ENCODE results near the gene TYR. TPM values are rescaled to one million over a fixed set of nuclear protein-coding genes. Genes with fewer than 3 reads are reported as not detected.
"Not testable (repeated sequence)": the region's sequence is repeated elsewhere in the genome, so short reads cannot be mapped to it uniquely, and the experiment has no call there.

Gene TYR
- total RNA-seq, 1 donor from 2014 or later: not detected

DNA sequence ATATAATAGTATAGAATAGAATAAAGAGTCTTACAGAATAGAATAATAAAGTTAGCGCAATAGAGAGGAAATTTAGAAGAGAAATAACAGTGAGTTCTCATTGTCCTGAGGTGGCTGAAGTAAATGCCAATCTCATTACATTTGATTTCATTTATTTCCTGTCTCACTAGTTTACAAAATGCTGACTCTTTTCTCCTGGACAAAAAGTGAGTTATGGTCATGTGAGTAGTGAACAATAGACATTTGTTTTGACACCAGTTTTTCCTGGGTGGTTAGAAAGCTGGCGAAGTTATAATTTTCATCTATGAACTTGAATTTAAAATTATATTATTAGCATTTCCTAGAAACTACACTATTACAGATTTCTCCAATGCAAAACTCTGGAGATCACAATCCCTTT lies 143.7 kb downstream of the TYR start:
- TF ChIP-seq CTCF (IDR thresholded peaks at IDR 0.05; ENCODE audit: unreplicated experiment): no peak
- no peak overlapping the region for H3K4me3 Mint-ChIP-seq

GRCh38 chr11:89327885-89328284 lies 150.2 kb downstream of the TYR start:
- TF ChIP-seq CTCF (IDR thresholded peaks at IDR 0.05; ENCODE audit: unreplicated experiment): no peak
- peaks cover 4% of the 10 kb centered on the region for H3K9me3 Mint-ChIP-seq
- H3K27ac Mint-ChIP-seq: peak overlapping the region; percentile 44
- DNase-seq (ENCODE audit: low spot score in 2 of 2, unreplicated experiment in 2 of 2): no peak
- no peaks in the 10 kb centered on the region for H3K27me3 Mint-ChIP-seq (ENCODE audit: low read depth)
- H3K4me3 Mint-ChIP-seq: peak overlapping the region; percentile 6
- peaks cover 9% of the 10 kb centered on the region for H3K36me3 Mint-ChIP-seq
- peaks cover 19% of the 10 kb centered on the region for H3K4me1 Mint-ChIP-seq

More for the DNA sequence above, 143.7 kb downstream of the TYR start:
- Mint-ChIP-seq H3K27ac (no peak overlapping the region), H3K9me3 (peaks cover 13% of the 10 kb centered on the region), H3K27me3 (ENCODE audit: low read depth) (no peaks in the 10 kb centered on the region), H3K36me3 (peaks cover 17% of the 10 kb centered on the region), H3K4me1 (no peaks in the 10 kb centered on the region)
- DNase-seq (ENCODE audit: low spot score in 2 of 2, unreplicated experiment in 2 of 2): no peak

DNA sequence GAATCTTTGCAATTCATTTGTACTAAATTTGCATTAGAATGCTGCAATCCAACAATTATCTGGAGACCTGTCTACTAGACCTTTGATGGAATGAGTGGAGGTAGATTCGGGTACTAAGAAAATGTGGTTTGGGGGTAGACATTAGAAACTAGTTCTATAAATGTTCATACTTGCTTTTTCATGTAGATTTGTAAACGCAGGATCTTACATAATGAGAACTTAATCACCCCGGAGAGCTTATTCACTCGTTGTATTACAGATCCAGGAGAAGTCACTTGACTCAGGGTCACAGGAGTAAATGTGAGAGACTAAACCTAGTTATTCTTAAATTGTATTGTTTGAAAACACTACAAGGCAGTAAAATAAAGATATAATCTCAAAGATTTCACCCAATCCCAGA lies 154.3 kb downstream of the TYR start:
- DNase-seq (ENCODE audit: low spot score in 2 of 2, unreplicated experiment in 2 of 2); H3K27ac Mint-ChIP-seq; H3K27me3 Mint-ChIP-seq (ENCODE audit: low read depth); H3K9me3 Mint-ChIP-seq; H3K4me3 Mint-ChIP-seq: not testable (repeated sequence)
- Mint-ChIP-seq H3K36me3 (peaks cover 15% of the 10 kb centered on the region), H3K4me1 (peaks cover 32% of the 10 kb centered on the region)

DNA sequence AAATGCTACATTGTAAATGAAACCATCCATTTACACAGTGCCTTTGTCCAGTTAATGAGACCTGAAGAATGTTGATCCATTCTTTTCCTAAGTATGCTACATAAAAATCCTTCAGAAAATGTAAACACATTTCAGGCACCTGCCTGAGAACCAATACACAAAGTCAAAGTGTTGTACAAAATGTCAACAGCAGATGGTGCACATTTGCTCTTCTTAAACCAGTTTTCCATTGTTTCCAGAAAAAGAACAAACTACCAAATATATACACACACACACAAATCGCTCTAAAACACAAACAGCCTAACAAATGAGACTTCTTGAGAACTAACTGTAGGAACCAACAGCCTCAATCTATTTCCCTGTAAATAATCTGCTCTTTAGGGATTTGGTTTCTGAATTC lies 156.0 kb downstream of the TYR start:
- peak overlapping the region; percentile 5 for H3K27ac Mint-ChIP-seq
- DNase-seq (ENCODE audit: low spot score in 2 of 2, unreplicated experiment in 2 of 2): not testable (repeated sequence)

DNA sequence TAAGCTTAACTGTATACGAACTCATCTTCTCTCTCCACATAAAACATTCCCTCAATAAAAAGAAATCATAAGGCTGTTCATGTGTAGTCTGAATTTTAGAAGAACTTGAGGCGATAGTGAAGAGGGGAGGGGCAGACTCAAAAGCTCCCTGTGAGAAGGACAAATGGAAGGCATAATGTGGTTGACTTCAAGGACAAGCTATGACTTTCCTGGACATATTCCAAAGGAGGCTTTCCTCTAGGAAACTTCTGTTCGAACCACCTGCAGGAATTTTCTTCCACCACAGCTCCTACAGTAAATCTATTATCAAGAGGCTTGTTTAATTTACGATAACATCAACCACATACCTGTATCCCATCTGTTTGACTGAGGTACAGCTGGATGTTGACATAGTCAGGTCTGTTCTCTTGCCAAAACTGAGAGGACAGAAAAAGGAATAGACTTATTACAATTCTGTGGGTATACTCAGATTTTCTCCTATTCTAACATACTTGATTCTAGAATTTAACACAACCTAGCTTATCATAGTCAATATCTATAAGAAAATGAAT lies 159.5 kb downstream of the TYR start:
- H3K36me3 Mint-ChIP-seq: peaks cover 17% of the 10 kb centered on the region
- H3K27ac Mint-ChIP-seq; DNase-seq (ENCODE audit: low spot score in 2 of 2, unreplicated experiment in 2 of 2): not testable (repeated sequence)

More for the DNA sequence above, 156.0 kb downstream of the TYR start:
- H3K4me1 Mint-ChIP-seq: peaks cover 25% of the 10 kb centered on the region
- H3K9me3 Mint-ChIP-seq; H3K27me3 Mint-ChIP-seq (ENCODE audit: low read depth); H3K4me3 Mint-ChIP-seq: not testable (repeated sequence)
- peaks cover 17% of the 10 kb centered on the region for H3K36me3 Mint-ChIP-seq

GRCh38 chr11:89338073-89338472 lies 160.4 kb downstream of the TYR start:
- Mint-ChIP-seq H3K4me1 (peaks cover 27% of the 10 kb centered on the region), H3K36me3 (peaks cover 17% of the 10 kb centered on the region)
- DNase-seq (ENCODE audit: low spot score in 2 of 2, unreplicated experiment in 2 of 2); H3K27ac Mint-ChIP-seq; H3K9me3 Mint-ChIP-seq; H3K4me3 Mint-ChIP-seq; H3K27me3 Mint-ChIP-seq (ENCODE audit: low read depth): not testable (repeated sequence)

More for the DNA sequence above, 159.5 kb downstream of the TYR start:
- H3K4me1 Mint-ChIP-seq: peaks cover 21% of the 10 kb centered on the region
- not testable (repeated sequence) for H3K9me3 Mint-ChIP-seq; H3K4me3 Mint-ChIP-seq; H3K27me3 Mint-ChIP-seq (ENCODE audit: low read depth)

DNA sequence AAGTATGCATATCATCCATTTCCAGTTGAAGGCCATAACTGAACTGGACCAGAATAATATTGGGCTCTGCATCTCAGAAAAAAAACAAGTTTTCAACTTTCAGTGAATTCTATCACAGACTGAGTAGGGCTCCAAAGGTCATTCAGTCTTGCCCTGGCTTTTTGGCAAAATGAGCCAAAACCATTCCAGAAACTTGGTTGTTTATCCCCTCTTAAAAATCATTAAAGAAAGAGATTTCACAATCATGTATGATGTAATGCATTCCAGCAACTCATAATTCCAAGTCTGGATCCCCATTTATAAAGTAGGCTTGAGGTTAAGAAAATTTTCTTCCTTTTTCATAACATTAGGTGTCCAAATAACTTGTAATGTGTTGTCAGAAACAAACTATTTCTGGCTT lies 162.8 kb downstream of the TYR start:
- not testable (repeated sequence) for H3K27me3 Mint-ChIP-seq (ENCODE audit: low read depth); H3K27ac Mint-ChIP-seq; H3K4me3 Mint-ChIP-seq; DNase-seq (ENCODE audit: low spot score in 2 of 2, unreplicated experiment in 2 of 2); H3K9me3 Mint-ChIP-seq; H3K36me3 Mint-ChIP-seq
- H3K4me1 Mint-ChIP-seq: peaks cover 31% of the 10 kb centered on the region

DNA sequence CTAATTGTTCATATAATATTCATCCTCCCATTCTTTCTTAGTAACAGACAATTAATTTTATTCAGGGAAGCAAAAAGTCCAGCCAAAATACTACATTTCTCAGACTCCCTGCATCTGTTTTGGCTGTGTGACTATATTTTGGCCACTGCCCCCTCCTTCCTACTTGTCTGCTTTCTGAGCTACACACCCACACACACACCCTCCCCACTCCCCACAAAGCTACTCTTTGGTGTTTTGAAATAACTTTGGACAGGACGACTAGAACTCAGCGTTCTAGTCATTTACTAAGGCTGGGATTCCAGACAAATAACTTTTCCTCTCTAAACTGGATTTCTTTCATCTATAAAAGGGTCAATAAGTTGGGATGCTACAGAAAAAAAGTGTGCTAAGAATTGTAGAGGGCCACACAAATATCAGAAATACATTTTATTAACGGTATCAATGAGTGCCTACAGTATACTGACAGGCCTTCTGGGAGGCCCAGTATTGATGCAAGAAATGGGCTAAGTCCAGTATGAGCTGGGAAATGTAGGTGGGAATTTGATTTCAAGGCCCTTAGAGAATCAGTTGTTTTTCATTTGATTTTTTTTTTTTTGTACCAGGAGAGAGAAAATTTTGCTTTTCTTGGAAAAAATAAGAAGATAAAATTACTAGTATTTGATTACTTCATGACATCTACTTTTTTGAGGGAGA lies 165.4 kb downstream of the TYR start:
- peaks cover 38% of the 10 kb centered on the region for H3K4me1 Mint-ChIP-seq
- H3K36me3 Mint-ChIP-seq; H3K27me3 Mint-ChIP-seq (ENCODE audit: low read depth); DNase-seq (ENCODE audit: low spot score in 2 of 2, unreplicated experiment in 2 of 2); H3K4me3 Mint-ChIP-seq; H3K9me3 Mint-ChIP-seq: not testable (repeated sequence)
- H3K27ac Mint-ChIP-seq: peak overlapping the region; percentile 43

Other genes with a start within 250 kb of the TYR start
- gene GRM5, start 111.9 kb upstream of the TYR start, total RNA-seq: 0.35 to 0.42 TPM (median 0.41 TPM) in 3 replicates